Keratinocyte (primary cell): Measurements from ENCODE around the gene TRAF7.

Experiments used
- CTCF ChIP-seq, 3 experiments: IDR thresholded peaks in 1 of 3; conservative IDR thresholded peaks in 1 of 3; optimal IDR thresholded peaks in 1 of 3; 2 replicates in 2 of 3; 3 replicates in 1 of 3; pipeline versions ENCODE3 to v1.5.1; 2011; ENCODE audit warnings: low read length in 3 of 3, mild to moderate bottlenecking in 3 of 3, moderate library complexity in 2 of 3, control low read depth in 1 of 3, inconsistent platforms in 1 of 3; ENCODE audit not compliant: insufficient read depth in 2 of 3; ENCODE audit errors: extremely low read depth in 1 of 3
- EZH2 ChIP-seq: IDR thresholded peaks from one replicate; pipeline ENCODE4 v1.6.1; 2012; ENCODE audit warnings: inconsistent platforms, mild to moderate bottlenecking, low read length, moderate library complexity

GRCh38 chr16:2147981-2148671 is 7.5 kb upstream of the TRAF7 start, which contains the start of gene RAB26:
- no peak for TF ChIP-seq CTCF (optimal IDR thresholded peaks at IDR 0.05 in 1 of 3, IDR thresholded peaks at IDR 0.05 in 1 of 3, conservative IDR thresholded peaks at IDR 0.05 in 1 of 3; ENCODE audit: extremely low read depth in 1 of 3, insufficient read depth in 2 of 3, low read length in 3 of 3)
- TF ChIP-seq EZH2 = no peak
